IPS-18c (cell line): ENCODE results near the gene DDB1.

Experiments used
- H3K4me3 ChIP-seq: 2 replicates; pipeline ENCODE4 v1.7.0; 2013; ENCODE audit warnings: low read depth, mild to moderate bottlenecking, low read length, moderate library complexity; ENCODE audit not compliant: insufficient read depth
- H3K9me3 ChIP-seq: one replicate; pipeline ENCODE4 v1.6.1; 2013; ENCODE audit warnings: mild to moderate bottlenecking, low read length, moderate library complexity; ENCODE audit not compliant: control insufficient read depth, insufficient read depth

DDB1 gene

DNA sequence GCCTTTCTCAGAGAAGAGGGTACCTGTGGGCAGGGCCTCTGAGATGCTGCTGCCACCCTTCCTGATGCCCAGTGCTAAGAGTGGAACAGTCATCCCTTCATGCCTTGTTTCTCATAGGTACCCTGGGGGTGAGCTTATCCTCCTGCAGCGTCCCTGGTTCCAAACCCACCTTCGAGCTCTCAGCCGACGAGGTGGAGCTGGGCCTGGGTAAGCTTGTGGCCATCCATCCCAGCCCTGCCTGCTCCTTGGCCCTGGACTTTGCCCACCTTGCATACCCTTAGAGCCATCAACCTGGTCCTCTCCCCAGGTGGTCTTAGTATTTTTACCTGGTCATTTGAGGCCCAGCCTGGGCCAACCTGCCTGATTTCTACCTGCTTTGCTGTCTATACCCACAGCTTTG is 8.8 kb upstream of the DDB1 start:
- Histone ChIP-seq H3K9me3 (no peaks in the 10 kb centered on the region), H3K4me3 (no peak overlapping the region)

DNA sequence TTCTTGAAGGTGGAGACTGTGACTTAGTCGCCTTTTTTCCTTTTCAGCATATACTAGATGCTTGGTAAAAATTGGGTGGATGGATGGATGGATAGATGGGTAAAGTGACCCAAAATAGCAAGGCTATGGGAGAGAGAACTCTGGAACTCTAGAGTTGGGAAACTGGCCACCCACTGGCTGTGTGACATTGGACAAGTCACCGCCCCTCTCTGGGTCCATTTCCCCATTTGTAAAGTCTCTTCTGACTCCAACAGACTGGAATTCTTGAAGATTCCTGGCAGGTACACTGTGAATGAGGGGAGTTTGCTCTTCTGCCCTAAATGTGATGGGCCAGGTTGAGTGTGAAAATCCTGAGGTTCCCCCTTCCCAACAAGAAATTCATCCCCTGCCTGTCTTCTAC is 8.1 kb upstream of the DDB1 start:
- Histone ChIP-seq H3K9me3 (no peaks in the 10 kb centered on the region), H3K4me3 (no peak overlapping the region)

DNA sequence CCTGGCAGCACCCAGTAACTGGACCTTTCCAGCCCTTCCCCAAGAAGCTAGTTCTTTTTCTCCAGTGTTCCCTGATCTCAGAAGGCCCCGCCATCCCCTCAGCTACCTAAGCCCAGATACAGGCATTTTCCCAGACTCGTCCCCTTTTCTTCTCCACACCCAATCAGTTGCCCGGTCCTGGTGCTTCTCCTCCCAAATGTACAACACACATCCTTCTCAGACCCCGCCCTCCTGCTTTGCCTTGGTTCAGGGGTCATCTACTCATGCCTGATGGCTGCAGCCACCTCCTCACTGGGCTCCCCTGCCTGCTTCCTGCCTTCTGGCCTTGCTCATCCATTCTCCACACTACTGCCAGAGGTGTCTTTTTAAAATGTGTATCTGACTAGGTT is 6.6 kb upstream of the DDB1 start:
- Histone ChIP-seq H3K4me3 (no peak overlapping the region), H3K9me3 (no peaks in the 10 kb centered on the region)

DNA sequence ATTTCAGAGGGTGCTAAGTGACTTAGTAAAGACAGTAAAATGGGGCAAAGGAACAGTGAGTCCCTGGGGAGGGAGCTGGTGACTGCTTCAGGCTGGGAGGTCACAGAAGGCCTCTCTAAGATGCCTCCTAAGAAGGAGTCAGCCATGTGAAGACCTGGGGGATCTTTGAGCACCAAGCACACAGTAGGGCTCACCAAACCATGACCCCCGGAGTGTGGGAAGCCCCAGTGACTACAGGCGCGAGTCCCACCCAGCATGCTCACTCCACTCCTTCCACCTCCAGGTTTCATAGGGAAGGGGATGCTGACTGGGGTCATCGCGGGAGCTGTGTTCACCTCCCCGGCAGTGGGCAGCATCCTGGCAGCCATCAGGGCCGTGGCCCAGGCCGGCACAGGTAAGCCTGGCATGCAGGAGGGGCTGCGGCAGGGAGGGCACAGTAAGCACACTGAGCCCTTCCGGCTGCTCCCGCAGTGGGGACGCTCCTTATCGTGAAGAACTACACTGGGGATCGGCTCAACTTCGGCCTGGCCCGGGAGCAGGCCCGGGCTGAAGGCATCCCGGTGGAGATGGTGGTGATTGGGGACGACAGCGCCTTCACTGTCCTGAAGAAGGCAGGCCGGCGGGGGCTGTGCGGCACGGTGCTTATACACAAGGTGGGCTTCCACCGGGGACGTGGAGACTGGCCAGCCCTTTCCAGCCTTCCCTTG is 6.0 kb upstream of the DDB1 start:
- no peak overlapping the region for H3K4me3 ChIP-seq
- H3K9me3 ChIP-seq = no peaks in the 10 kb centered on the region

DNA sequence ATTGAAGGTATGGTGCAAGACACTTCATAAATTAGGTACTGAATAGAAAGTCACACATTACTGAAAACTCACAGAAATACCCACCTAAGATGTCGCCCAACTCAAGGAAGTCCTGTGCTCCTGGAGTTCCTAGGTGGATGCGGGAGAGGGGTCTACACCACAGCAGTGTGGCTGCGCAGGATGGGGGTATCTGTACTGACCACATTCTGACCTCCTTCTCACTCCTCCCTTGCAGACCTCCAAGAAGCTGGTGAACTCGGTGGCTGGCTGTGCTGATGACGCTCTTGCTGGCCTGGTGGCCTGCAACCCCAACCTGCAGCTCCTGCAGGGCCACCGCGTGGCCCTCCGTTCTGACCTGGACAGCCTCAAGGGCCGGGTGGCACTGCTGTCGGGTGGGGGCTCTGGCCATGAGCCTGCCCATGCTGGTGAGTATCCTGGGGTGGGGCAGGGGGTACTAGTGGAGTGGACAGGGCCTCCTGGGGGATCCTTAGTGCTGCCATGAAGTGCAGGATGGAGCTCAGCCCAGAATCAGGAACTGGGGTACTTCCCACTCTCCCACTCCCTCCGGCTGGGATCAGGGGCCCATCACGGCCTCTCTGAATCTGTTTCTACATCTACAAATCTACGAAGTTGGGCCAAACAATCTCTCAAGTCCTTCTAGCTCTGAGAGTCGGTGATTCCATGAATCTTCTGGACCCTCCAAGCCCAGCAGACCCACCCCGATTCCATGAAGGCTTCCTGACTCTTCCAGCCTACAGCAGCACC is 5.0 kb upstream of the DDB1 start:
- no peaks in the 10 kb centered on the region for H3K9me3 ChIP-seq
- H3K4me3 ChIP-seq = no peak overlapping the region

DNA sequence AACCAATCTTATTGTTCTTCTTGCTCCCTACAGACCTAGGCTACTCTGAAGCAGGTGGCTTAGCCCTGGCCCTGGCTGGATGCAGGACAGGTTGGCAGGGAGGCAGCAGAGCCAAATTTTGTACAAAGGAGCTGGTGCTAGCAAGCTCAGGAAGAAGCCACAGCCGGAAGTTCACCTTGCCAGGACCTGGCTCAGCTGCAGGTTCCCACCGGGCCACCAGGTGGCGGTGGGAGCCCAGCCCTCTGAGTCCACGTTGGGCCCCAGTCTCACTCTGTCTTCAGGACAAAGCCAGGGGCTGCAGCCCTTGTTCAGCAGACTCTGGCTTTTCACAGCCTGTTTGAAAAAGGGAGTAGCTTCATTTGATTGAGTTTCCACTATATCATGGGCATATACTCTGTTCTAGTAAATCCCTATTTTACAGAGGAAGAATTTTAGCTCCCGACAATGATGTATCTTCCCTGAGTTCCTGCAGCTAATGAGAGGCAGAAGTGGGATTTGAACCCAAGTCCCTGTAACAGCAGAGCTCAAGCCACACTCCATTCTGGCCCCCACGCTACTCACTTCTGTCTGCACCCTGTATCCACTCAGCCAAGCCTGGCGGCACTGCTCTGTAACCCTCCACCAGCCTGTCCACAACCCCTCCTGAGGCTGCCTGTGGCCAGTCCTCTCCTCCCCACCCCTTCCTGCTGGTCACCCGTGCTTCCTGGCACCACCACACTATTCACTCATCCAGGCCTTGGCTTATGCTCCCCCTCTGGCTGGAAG is 3.4 kb upstream of the DDB1 start:
- no peak overlapping the region for H3K4me3 ChIP-seq
- no peaks in the 10 kb centered on the region for H3K9me3 ChIP-seq

DNA sequence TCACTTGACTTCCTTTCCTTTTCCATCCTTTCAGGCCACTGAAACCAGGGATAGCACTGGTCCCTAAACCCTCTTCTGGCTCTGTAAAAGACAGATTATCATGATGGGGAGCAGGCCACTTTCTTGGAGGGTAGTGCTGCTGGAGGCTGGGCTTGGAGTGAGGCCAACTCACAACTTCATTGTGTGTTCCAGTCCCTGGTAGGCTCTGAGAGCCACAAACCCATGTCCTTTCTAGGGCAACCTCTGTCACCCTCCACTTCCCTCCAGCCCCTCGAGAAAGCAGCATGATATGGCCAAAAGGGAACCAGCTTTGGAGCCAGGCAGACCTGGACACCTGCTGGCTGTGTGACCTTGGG is 2.4 kb upstream of the DDB1 start:
- Histone ChIP-seq H3K4me3 (no peak overlapping the region), H3K9me3 (no peaks in the 10 kb centered on the region)

DNA sequence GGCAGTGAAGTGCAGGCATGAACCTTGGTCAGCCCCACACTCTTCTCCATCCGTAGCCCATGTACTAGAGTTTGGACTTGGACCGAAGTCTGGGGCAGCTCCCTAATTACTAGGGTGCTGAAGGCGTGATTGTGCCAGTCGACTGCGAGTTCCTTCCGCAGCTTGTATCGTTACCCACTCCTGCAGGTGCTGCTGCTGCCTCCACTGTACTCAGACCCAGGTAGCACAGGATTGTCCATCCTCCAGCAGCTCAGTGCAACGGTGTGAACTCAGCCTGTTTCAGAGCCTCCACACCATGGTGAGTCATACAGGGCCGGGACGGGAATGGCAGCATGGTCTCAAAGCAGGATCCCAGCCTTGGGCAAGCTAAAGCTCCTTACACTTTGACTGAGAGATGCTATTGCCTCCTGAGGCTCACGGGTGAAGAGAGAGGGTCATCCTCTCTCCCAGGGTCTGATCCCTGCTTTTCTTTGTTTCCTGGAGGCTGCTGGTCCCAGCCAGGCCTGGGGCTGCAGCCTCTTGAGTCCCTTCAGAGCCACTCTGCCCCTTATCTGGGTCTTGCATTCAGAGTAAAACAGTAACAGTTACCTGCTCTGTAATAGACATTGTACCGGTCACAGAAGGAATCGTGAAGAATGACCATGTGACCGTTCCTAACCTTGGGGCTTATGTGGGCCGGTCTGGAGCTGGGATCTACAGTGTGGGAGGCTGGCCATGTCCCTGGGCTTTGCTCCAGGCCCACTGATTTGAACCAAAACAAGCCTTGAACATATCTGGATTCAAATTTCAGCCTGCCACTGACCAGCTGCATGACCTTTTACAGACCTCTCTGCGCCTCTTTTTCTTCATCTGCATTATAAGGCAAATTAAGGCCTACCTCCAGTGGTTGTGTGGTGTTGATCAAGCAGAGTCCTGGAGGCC is 1.8 kb upstream of the DDB1 start:
- H3K4me3 ChIP-seq = no peak overlapping the region
- no peaks in the 10 kb centered on the region for H3K9me3 ChIP-seq

DNA sequence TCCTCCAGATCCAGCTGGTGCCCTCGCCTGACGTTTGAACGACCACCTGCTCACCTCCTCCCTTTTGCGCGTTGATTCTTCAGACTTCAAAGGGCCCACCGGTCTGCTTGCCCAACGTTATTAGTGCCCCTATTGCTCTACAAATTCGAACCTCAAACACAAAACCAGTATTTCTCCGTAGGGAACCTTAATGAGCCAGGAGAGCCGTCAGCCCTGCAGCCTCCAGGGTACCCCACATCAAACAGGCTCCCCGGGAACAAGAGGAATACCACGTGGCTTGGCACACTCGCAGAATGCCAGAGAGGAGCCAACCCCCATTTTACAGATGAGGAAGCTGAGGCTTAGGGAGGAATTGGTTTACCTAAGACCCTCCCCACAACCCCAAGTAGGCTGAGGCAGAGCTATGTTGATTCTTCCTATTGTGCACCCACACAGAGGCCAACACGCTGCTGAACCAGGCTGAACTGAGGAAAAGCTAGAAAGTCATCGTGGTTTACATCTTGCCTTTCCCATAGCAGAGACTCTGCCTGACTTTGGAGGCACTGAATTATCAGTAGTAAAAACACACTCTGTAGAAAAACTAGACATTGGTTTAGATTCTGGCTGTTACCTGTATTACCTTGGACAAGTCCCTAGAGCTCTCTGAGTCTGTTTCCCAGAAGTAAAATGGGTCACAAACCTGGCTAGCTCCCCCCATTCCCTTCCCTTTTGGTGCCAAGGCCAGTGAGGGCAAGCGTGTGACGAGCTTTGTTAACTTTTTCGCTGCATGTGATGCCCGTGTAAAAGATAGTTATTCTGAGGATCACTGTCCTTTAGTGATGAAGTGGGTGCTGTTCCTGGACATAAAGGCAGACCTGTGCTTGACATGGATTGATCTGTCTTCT is 887 bp upstream of the DDB1 start:
- H3K9me3 ChIP-seq = no peaks in the 10 kb centered on the region
- peak overlapping the region; percentile 76 for H3K4me3 ChIP-seq

DNA sequence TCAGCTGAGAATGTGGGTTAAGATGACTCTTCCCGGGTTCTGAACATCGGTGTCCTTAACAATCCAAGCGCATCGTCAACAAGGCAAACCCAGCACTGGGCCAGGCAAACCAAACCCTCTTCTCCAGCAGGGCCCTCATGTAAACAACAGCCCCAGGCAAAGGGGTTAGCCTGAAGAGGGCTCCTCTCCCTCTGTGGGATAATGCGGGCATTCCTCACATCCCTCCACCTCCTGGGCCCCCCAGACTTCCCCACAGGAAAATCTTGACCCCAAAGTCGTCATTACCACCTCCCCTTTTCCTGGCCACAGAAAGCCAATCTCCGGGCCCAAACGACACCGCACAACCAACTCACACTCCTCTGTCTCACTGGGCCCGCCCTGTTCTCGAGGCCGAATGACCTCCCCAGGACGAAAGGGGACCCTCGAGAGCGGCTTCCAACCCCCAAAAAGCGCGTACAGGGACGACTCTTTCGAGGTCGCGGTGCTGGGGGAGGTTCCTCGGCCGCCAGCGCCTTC is 566 bp downstream of the DDB1 start:
- no peaks in the 10 kb centered on the region for H3K9me3 ChIP-seq
- peak overlapping the region; percentile 76 for H3K4me3 ChIP-seq

DNA sequence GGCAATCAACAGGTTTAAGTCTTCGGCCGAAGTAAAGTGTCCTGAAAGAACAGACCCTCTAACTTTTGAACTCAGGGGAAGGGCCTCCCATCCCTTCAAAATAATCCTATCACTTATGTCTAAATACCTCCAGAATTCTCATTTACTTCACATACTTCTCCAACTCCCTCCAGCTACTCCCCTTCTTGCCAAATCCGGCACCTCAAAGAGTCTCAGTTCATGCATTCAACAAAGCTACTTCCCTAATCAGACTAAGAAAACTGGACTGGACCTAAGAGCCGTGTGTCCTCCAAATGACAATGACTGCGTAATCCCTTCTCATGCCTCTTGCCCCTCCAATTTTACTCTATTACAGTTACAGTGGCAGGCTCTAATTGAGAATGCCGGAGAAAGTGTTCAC is 1.3 kb downstream of the DDB1 start:
- H3K4me3 ChIP-seq = peak overlapping the region; percentile 76; the same call in 1 of the 2 replicates
- no peaks in the 10 kb centered on the region for H3K9me3 ChIP-seq

DNA sequence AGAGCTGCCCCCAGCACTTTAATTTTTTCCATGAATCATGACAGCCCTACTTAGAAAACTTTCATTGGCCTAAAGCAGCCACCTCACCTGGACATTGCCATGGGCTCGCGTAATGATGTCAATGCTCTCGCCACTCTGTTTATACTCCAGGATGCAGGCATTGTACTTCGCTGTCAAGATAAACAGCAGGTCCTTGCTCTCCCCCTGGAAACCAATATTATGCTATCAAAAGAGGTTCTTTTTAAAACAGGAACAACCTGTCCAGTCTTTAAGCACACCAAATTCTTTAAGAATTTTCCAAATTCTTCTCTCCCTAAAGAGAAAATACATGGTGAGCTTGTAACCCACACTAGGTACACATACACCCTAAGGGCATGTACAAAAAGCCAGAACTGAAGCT is 3.0 kb downstream of the DDB1 start:
- Histone ChIP-seq H3K9me3 (no peaks in the 10 kb centered on the region), H3K4me3 (no peak overlapping the region)

DNA sequence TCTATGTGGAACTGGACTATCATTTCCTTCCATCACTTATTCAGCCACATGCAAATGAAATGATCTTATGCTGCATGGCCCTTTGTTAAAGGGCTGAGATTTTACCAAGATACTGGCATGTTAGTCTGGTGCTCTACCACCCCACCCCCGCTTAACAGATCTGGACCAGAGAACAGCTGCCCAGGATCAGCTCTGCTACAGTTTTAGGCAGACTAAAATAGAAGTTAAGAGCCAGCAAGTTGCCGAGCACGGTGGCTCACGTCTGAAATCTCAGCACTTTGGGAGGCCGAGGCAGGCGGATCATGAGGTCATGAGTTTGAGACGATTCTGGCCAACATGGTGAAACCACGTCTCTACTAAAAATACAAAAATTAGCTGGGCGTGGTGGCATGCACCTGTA is 4.6 kb downstream of the DDB1 start:
- Histone ChIP-seq H3K9me3 (no peaks in the 10 kb centered on the region), H3K4me3 (no peak overlapping the region)

DNA sequence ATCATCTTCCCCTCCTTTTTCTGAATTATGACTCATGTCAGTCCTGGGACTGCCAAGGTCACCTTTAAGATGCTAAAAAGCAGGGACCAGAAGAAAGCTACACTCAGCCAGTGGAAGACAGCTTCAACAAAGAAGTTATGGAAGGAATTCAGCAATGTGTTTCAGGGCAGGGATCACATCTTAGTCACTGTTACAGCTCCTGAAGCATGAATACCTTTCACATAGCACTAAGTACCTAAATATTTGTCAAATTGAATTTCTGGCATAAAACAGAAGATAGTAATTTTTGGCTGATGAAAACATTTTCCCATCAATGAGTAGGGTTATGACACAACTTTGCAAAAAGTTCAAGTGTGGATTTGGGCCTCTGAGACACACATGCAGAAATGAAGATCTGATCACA is 5.2 kb downstream of the DDB1 start:
- Histone ChIP-seq H3K4me3 (no peak overlapping the region), H3K9me3 (no peaks in the 10 kb centered on the region)

DNA sequence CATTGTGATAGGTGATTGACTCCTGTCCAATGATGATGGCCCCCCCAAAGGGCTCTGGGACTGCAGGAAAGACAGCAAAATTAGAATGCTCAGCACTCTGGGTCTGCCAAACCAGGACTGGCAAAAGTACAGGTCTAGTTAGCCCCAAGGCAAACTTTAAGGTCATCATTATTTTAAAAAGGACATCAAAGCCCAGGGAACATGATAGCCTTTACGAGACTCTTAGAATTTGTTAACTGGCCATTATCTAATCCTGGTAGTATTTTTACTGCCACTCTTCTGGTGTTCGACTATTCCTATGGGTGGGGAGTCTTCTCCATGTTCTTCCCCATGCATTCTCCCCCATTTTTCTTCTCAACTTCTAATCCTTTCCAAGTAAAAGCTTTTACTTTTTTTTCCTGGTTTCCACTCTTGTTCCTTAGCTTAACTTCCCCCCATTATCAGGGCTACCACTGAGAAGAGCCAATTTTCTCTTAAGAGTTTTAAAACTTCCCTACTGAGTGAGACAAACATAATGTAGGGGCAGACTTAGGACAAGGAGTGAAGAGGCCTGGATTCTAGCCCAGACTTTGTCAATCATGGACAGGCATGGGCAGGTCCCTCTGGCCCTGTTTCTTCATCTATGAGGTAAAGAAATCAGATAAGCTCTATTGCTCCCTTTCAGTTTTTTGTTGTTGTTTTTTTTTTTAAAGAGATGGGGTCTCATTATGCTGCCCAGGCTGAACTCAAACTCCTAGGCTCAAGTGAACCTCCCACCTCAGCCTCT is 7.1 kb downstream of the DDB1 start:
- Histone ChIP-seq H3K4me3 (no peak overlapping the region), H3K9me3 (peaks cover 2% of the 10 kb centered on the region)

DNA sequence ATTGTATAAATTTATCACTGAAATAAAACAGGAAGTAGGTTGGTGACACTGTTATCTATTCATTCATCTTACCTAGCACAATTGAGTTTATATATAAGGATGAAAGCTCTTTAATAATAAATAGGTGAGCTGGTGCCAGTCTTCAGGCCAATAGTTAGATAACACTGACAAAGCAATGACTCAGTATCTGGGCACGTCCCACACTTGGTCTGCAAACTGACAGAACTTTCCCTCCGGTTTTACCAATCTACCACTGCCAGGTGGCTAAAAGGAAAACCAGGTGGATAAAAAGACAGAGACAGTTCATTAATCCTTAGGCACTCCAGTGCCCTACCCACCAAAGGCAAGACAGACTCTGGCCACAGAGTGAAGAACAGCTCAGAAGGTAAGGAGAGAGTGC is 17.6 kb downstream of the DDB1 start:
- H3K9me3 ChIP-seq = no peaks in the 10 kb centered on the region
- no peak overlapping the region for H3K4me3 ChIP-seq
